ENCODE results near the gene GRP. TPM values are rescaled to one million over a fixed set of nuclear protein-coding genes. Genes with fewer than 3 reads are reported as not detected.
A peak's percentile ranks its signal among the peaks of the same experiment; 100 is the strongest.

Gene GRP
- polyA plus RNA-seq, 3 donors, result not detected

DNA sequence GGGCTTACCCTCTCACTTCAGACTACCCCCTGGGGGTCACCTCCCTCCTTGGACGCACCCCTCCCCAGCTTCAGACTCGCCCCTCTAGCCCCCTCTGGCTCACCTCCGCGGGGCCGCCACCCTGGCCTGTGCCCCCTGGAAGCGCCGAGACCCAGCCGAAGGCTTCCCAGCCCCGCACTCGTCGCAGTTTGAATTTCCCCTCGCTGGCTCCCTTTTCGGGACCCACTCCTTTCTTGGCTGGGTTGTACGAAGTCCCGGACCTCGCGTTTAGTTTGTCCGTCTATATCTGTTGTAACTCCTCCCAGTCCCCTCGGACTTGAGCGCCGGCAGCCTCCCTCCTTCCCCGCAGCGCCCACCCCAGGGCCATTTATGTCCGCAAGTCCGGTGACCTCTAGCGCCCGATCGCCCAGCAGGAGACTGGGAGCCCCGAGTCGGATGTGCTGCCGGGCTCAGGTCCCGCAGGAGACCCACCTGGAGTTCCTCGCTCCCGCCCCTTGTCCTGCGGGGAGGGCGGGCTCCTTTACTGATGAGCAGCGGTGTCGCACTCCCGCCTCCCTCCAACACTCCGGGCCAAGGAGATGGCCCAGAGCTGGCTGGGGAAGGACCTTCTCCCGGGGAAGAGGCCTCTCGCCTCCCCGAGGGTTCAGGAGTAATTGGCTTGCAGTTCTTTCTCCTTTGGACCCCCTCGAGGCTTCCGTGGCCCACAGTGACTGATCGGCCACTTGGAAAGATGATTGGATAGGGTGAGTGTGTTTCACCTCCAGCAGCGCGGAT lies 54.0 kb downstream of the GRP start:
- peaks cover 5 to 8% of the 10 kb centered on the region in 2 donors for H3K36me3 Mint-ChIP-seq
- no peak for DNase-seq
- no peaks in the 10 kb centered on the region for H4K20me1 ChIP-seq (ENCODE audit: insufficient read depth, low read length)
- no peak overlapping the region for H3K9ac ChIP-seq (ENCODE audit: insufficient read depth, low read length, poor library complexity, severe bottlenecking)
- H3K4me1 Mint-ChIP-seq, result peaks cover 15% of the 10 kb centered on the region
- peaks cover 0 to 19% of the 10 kb centered on the region in 2 donors for H3K4me1 ChIP-seq (ENCODE audit: control insufficient read depth in 1 of 2, insufficient read depth in 2 of 2, low read length in 2 of 2)
- H3K27ac ChIP-seq (ENCODE audit: low read depth in 1 of 2, low read length in 2 of 2), result no peak overlapping the region
- peak overlapping the region; percentile 70 for H3K4me2 ChIP-seq (replicated peaks; ENCODE audit: extremely low read depth, low read length, poor library complexity, severe bottlenecking)
- intact Hi-C loops (cut with micrococcal nuclease), result no loop called here
- no peaks in the 10 kb centered on the region for H3K36me3 ChIP-seq (replicated peaks in 1 of 2; ENCODE audit: control insufficient read depth in 1 of 2, insufficient read depth in 2 of 2, low read length in 2 of 2)
- peaks cover 2 to 23% (median 15%) of the 10 kb centered on the region in 7 donors for H3K9me3 Mint-ChIP-seq
- WGBS (ENCODE audit: insufficient coverage), result 6% methylated on average over 47 of the region's 48 CpGs
- H3K27me3 Mint-ChIP-seq (ENCODE audit: low read depth in 3 of 3), result peaks cover 73 to 89% (median 86%) of the 10 kb centered on the region in 3 donors
- TF ChIP-seq, protein P1, sequence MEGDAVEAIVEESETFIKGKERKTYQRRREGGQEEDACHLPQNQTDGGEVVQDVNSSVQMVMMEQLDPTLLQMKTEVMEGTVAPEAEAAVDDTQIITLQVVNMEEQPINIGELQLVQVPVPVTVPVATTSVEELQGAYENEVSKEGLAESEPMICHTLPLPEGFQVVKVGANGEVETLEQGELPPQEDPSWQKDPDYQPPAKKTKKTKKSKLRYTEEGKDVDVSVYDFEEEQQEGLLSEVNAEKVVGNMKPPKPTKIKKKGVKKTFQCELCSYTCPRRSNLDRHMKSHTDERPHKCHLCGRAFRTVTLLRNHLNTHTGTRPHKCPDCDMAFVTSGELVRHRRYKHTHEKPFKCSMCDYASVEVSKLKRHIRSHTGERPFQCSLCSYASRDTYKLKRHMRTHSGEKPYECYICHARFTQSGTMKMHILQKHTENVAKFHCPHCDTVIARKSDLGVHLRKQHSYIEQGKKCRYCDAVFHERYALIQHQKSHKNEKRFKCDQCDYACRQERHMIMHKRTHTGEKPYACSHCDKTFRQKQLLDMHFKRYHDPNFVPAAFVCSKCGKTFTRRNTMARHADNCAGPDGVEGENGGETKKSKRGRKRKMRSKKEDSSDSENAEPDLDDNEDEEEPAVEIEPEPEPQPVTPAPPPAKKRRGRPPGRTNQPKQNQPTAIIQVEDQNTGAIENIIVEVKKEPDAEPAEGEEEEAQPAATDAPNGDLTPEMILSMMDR (IDR thresholded peaks at IDR 0.05), result no peak
- H3K27me3 ChIP-seq (ENCODE audit: control insufficient read depth in 2 of 2, insufficient read depth in 2 of 2, low read length in 2 of 2), result peaks cover 80 to 97% of the 10 kb centered on the region in 2 donors
- H2AFZ ChIP-seq (ENCODE audit: insufficient read depth, low read depth, low read length, poor library complexity, severe bottlenecking), result no peak overlapping the region
- peaks cover 0 to 32% of the 10 kb centered on the region in 2 donors for H3K9me3 ChIP-seq (replicated peaks in 1 of 2; ENCODE audit: control insufficient read depth in 1 of 2, insufficient read depth in 1 of 2, low read length in 2 of 2)
- peak overlapping the region in 1 of 3 experiments; percentile 64 for H3K4me3 ChIP-seq (replicated peaks in 1 of 3; ENCODE audit: low read depth in 2 of 3, low read length in 3 of 3)
- no peaks in the 10 kb centered on the region for H3K79me2 ChIP-seq (ENCODE audit: insufficient read depth, low read length)
- peak overlapping the region in 1 of 2 donors; percentile 83 for H3K4me3 Mint-ChIP-seq
- no peak overlapping the region for H3K27ac Mint-ChIP-seq

DNA sequence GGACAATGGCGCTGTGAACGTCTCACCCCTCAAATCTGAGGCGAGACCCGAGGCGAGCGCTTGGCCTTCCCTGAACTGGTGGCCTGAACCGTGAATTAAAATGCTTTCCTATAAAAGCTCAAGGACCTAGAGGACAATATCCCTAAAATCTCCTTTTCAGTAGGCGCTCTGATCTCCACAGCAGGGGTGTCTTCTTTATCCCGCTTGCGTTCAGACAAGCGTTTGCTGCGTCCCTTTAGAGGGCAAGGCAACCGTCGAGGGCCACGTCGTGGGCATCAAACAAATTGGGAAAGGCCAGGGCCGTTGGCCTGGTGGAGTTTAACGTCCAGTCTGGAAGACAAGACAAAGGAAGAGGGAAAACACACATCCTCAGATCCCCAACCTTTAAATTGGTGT lies 54.6 kb downstream of the GRP start:
- H3K9me3 Mint-ChIP-seq, result peaks cover 2 to 22% (median 14%) of the 10 kb centered on the region in 7 donors
- H3K4me2 ChIP-seq (replicated peaks; ENCODE audit: extremely low read depth, low read length, poor library complexity, severe bottlenecking), result no peak overlapping the region
- peaks cover 70 to 88% (median 82%) of the 10 kb centered on the region in 3 donors for H3K27me3 Mint-ChIP-seq (ENCODE audit: low read depth in 3 of 3)
- no peak overlapping the region for H3K4me3 ChIP-seq (replicated peaks in 1 of 3; ENCODE audit: low read depth in 2 of 3, low read length in 3 of 3)
- no peaks in the 10 kb centered on the region for H3K79me2 ChIP-seq (ENCODE audit: insufficient read depth, low read length)
- peaks cover 13% of the 10 kb centered on the region for H3K4me1 Mint-ChIP-seq
- WGBS (ENCODE audit: insufficient coverage), result 17% methylated on average over 7 of the region's 18 CpGs
- H4K20me1 ChIP-seq (ENCODE audit: insufficient read depth, low read length), result no peaks in the 10 kb centered on the region
- H2AFZ ChIP-seq (ENCODE audit: insufficient read depth, low read depth, low read length, poor library complexity, severe bottlenecking), result no peak overlapping the region
- intact Hi-C loops (cut with micrococcal nuclease), result no loop called here
- H3K27ac ChIP-seq (ENCODE audit: low read depth in 1 of 2, low read length in 2 of 2), result no peak overlapping the region
- H3K9me3 ChIP-seq (replicated peaks in 1 of 2; ENCODE audit: control insufficient read depth in 1 of 2, insufficient read depth in 1 of 2, low read length in 2 of 2), result peaks cover 0 to 29% of the 10 kb centered on the region in 2 donors
- TF ChIP-seq, protein P1 (IDR thresholded peaks at IDR 0.05), result no peak
- H3K9ac ChIP-seq (ENCODE audit: insufficient read depth, low read length, poor library complexity, severe bottlenecking), result no peak overlapping the region
- peaks cover 5 to 8% of the 10 kb centered on the region in 2 donors for H3K36me3 Mint-ChIP-seq
- peaks cover 0 to 19% of the 10 kb centered on the region in 2 donors for H3K4me1 ChIP-seq (ENCODE audit: control insufficient read depth in 1 of 2, insufficient read depth in 2 of 2, low read length in 2 of 2)
- H3K27ac Mint-ChIP-seq, result no peak overlapping the region
- peak overlapping the region in 1 of 2 donors; percentile 83 for H3K4me3 Mint-ChIP-seq
- H3K36me3 ChIP-seq (replicated peaks in 1 of 2; ENCODE audit: control insufficient read depth in 1 of 2, insufficient read depth in 2 of 2, low read length in 2 of 2), result no peaks in the 10 kb centered on the region
- H3K27me3 ChIP-seq (ENCODE audit: control insufficient read depth in 2 of 2, insufficient read depth in 2 of 2, low read length in 2 of 2), result peaks cover 82 to 98% of the 10 kb centered on the region in 2 donors
- DNase-seq, result no peak

Measured in CD14-positive monocyte (primary cell).